ENCODE data around the gene CHRNB2. TPM values are rescaled to one million over a fixed set of nuclear protein-coding genes. Genes with fewer than 3 reads are reported as not detected.
A peak's percentile ranks its signal among the peaks of the same experiment; 100 is the strongest.

Gene CHRNB2
- total and polyA plus RNA-seq, 2 experiments from 2014 or later, result 0.70 TPM; not detected in 1

GRCh38 chr1:154541231-154541630, 26.3 kb upstream of the CHRNB2 start:
- no peak overlapping the region for H3K4me2 ChIP-seq
- H3K27ac ChIP-seq, result no peak overlapping the region
- WGBS (ENCODE audit: low lambda C conversion rate, missing lambda C conversion rate), result 42% methylated on average over 5 of the region's 6 CpGs
- no peak overlapping the region for H2AFZ ChIP-seq
- H3K27me3 ChIP-seq, result peaks cover 9% of the 10 kb centered on the region
- TF ChIP-seq CTCF (IDR thresholded peaks at IDR 0.05; ENCODE audit: poor library complexity) (no peak), EZH2phosphoT487 (IDR thresholded peaks at IDR 0.05; ENCODE audit: low read depth, severe bottlenecking, unreplicated experiment) (no peak), EZH2 (IDR thresholded peaks at IDR 0.05; ENCODE audit: borderline replicate concordance) (no peak)
- no peaks in the 10 kb centered on the region for H3K9me3 ChIP-seq (ENCODE audit: low read depth)
- no peaks in the 10 kb centered on the region for H3K79me2 ChIP-seq
- no peaks in the 10 kb centered on the region for H3K4me1 ChIP-seq (ENCODE audit: insufficient read depth)
- no peaks in the 10 kb centered on the region for H3K9me2 ChIP-seq (replicated peaks; ENCODE audit: insufficient read depth)
- DNase-seq (ENCODE audit: low spot score), result no peak
- no peaks in the 10 kb centered on the region for H4K20me1 ChIP-seq (ENCODE audit: insufficient read depth, poor library complexity, severe bottlenecking)
- H3K36me3 ChIP-seq (replicated peaks; ENCODE audit: insufficient read depth, low read depth), result no peaks in the 10 kb centered on the region
- no peak overlapping the region for H3K4me3 ChIP-seq

- Histone ChIP-seq H3K4me2 (no peak overlapping the region), H3K36me3 (replicated peaks; ENCODE audit: insufficient read depth, low read depth) (no peaks in the 10 kb centered on the region), H3K27me3 (no peaks in the 10 kb centered on the region), H3K9me3 (ENCODE audit: low read depth) (no peaks in the 10 kb centered on the region), H3K9me2 (replicated peaks; ENCODE audit: insufficient read depth) (no peaks in the 10 kb centered on the region), H3K4me3 (no peak overlapping the region), H3K4me1 (ENCODE audit: insufficient read depth) (peaks cover 6% of the 10 kb centered on the region), H4K20me1 (ENCODE audit: insufficient read depth, poor library complexity, severe bottlenecking) (peaks cover 3% of the 10 kb centered on the region), H3K27ac (peak overlapping the region; percentile 30), H2AFZ (no peak overlapping the region), H3K79me2 (no peaks in the 10 kb centered on the region)
- peak; percentile 82 for DNase-seq (ENCODE audit: low spot score)
- TF ChIP-seq CTCF (IDR thresholded peaks at IDR 0.05; ENCODE audit: poor library complexity) (peak; percentile 69), EZH2phosphoT487 (IDR thresholded peaks at IDR 0.05; ENCODE audit: low read depth, severe bottlenecking, unreplicated experiment) (no peak)
- 76% methylated on average over 13 of the region's 13 CpGs for WGBS (ENCODE audit: low lambda C conversion rate, missing lambda C conversion rate)
These were observed 21.1 kb upstream of the CHRNB2 start for GRCh38 chr1:154546264-154547063.

- Histone ChIP-seq H3K27ac (peak overlapping the region; percentile 30), H4K20me1 (ENCODE audit: insufficient read depth, poor library complexity, severe bottlenecking) (peaks cover 3% of the 10 kb centered on the region)
These were observed 20.4 kb upstream of the CHRNB2 start for GRCh38 chr1:154547105-154547732.

More at GRCh38 chr1:154547105-154547732, 20.4 kb upstream of the CHRNB2 start:
- peaks cover 6% of the 10 kb centered on the region for H3K4me1 ChIP-seq (ENCODE audit: insufficient read depth)
- no peaks in the 10 kb centered on the region for H3K9me2 ChIP-seq (replicated peaks; ENCODE audit: insufficient read depth)
- TF ChIP-seq EZH2phosphoT487 (IDR thresholded peaks at IDR 0.05; ENCODE audit: low read depth, severe bottlenecking, unreplicated experiment) (no peak), EZH2 (IDR thresholded peaks at IDR 0.05; ENCODE audit: borderline replicate concordance) (no peak), CTCF (IDR thresholded peaks at IDR 0.05; ENCODE audit: poor library complexity) (no peak)
- no peaks in the 10 kb centered on the region for H3K9me3 ChIP-seq (ENCODE audit: low read depth)
- no peak overlapping the region for H2AFZ ChIP-seq
- no peaks in the 10 kb centered on the region for H3K79me2 ChIP-seq
- no peak for DNase-seq (ENCODE audit: low spot score)
- H3K36me3 ChIP-seq (replicated peaks; ENCODE audit: insufficient read depth, low read depth), result no peaks in the 10 kb centered on the region
- H3K4me2 ChIP-seq, result no peak overlapping the region
- no peaks in the 10 kb centered on the region for H3K27me3 ChIP-seq
- H3K4me3 ChIP-seq, result no peak overlapping the region
- WGBS (ENCODE audit: low lambda C conversion rate, missing lambda C conversion rate), result 61% methylated on average over 11 of the region's 11 CpGs
